Umbilical cord (tissue), 2 donors: Measurements from ENCODE around the gene LSS. TPM values are rescaled to one million over a fixed set of nuclear protein-coding genes. Genes with fewer than 3 reads are reported as not detected.

Source experiments
- DNase-seq: peaks from one replicate; pipeline ENCODE4 v3.0.0-alpha.2; 2015; ENCODE audit warnings: low spot score
- total RNA-seq: library from RNA; depleted of rRNA; stranded (reverse); fragments of >200 nt; gene quantifications from one replicate; pipeline ENCODE4 v1.2.3, GENCODE V29; 2014; ENCODE audit warnings: low replicate concordance; ENCODE audit not compliant: insufficient read depth

Gene LSS
- total RNA-seq, 1 donor from 2014 or later: 53.2 TPM

- no peak for DNase-seq
Observed at GRCh38 chr21:46218906-46219590, 9.5 kb downstream of the LSS start.

DNA sequence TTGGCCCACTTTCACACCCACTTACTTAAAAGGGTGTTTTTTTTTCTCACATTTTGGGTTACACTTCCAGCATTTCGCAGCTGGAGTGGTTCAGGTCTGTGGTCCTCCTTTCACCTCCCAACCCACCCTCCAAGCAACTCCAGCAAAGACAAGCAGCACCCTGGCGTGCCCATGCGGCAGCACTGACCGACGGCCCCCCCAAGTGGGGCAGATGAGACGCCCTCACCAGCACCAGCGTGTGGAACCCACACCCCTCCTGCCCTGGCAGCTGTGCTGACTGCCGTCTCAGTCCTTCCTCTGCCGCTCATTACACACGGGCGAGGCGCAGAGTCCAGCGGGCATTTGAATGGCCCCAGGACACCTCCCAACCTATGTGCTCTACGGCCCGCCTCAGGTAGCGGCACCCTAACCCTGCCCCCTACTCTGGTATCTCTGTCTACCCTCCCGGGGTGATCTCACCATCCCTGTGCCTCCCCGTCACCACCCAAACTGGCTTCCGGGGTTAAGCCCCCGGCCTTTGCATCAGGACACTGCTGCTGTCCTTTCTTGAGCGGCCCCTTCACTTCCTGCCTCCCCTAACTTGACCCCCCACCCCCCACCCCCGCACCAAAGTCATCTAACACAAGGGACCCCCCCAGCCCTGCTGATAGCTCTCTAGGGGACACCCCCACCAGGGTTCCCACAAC is 10.9 kb downstream of the LSS start:
- no peak for DNase-seq

- DNase-seq: no peak
Observed at GRCh38 chr21:46216132-46216747, 12.3 kb downstream of the LSS start.

- no peak for DNase-seq
Observed at GRCh38 chr21:46215436-46216131, 13.0 kb downstream of the LSS start.

DNA sequence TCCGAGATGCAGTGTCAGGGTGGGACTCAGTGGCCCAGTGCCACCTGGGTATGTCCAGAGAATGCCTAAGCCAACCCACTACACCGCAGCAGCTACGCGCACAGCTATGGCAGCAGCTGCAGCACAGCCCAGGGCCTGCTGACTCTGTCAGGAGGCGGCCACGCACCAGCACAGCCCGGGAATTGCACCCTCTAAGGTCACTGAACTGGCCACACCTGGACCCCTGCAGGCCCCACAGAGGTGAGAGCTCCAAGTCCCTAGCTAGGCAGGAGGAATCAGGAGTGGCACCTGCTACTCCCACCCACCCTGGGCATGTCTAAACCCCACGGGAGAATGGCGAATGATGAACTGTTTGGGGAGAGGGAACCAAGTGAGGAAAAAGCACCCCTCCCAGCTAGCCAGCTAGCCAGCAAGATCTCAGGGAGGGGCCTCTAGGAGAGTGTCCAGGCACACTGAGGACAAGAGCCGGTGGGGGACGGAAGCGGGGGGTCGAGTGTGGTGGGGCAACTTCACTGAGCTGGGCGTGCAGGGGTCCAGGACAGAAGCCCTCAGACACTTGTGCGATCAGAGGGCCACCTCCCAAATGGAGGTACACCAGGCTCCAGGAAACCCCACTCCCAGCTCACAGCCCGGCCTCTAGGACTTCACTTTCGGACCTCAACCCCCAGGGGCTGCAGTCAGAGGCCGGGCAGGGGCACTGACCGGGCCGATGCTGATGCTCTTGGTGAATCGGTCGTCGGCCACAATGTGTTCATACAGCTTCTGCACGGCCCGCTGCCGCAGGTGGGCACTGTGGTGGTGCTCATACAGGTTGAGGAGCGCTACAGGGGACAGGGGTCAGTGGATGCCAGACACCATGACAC is 13.9 kb downstream of the LSS start:
- no peak for DNase-seq

- peak; percentile 52 for DNase-seq
Observed at GRCh38 chr21:46213620-46214286, 14.8 kb downstream of the LSS start.

DNA sequence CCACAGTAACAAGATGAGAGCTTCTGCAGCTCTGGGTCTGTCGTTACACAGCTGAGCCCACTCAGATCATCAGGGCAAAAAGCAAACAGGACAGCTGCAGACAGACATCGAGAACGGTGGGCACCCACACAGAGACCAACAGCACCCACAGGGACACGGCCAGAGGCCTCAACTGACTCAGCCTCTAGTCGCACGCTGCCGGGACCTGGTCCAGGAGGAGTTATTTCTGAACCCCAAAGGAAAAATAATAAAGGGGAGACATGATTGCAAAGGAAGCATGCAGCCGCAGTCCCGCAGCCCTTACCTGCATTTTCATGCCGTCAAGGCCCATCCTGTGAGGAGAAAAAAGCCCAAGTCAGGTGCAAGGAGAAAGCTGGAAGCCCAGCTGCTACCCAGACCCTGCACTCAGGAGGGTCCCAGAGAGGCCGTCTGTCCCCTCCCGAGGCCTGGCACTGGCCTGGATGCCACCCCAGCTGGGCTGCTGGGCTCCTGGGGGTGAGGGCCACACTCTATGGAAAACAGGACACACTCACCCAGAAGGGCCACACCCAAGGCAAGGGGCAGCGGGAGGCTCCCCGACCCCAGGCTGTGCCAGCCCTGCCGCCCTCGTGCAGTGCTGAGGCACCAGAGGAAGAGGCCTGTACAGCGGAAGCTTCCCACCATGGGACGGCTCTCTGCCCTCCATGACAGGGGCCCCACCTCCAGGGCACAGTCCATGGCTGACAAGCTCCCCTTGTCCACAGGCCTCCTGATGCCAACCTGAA is 15.7 kb downstream of the LSS start:
- DNase-seq: no peak

DNA sequence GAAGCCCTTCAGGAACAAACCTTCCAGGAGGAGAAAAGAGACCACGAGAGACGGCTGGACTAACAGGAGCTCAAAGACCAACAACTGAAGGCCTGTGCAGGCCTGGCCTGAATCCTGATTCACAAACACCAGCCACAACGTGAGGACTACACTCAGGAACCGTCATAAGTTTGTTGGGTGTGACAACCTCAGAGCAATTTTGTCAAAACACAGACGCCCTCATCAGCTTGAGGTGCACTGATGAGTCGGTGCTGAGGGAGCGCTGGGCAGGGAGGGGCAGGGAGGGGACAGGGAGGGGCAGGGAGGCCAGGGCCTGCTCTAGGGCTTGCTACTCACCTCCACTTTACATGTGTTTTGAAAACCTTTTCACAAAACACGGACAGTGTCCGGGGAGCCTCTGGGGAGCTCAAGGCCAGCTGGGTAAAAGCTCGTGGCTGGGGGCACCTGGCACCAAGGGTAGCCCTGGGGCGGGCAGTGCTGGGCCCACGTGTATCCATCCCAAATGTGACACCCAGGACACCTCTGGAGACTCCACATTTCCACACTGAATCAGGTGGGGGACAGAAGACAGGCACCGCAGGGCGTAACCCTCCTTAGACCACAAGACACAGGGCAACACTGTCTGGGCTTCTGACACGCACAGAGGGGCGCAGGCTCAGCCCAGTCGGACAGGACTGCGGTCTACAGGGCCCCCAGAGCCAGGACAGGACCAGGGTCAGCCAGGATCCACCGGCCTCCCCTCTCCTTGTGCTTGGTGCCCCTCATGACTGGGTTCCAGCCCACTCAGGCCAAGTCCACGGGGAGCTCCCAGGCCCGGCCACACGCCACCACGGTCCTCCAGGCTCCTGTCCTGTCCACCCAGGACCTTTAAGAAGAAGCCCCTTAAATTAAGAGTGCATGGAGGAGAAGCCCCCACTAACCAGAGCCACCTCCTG is 16.5 kb downstream of the LSS start:
- no peak for DNase-seq

GRCh38 chr21:46211376-46211775 is 17.2 kb downstream of the LSS start:
- no peak for DNase-seq

DNA sequence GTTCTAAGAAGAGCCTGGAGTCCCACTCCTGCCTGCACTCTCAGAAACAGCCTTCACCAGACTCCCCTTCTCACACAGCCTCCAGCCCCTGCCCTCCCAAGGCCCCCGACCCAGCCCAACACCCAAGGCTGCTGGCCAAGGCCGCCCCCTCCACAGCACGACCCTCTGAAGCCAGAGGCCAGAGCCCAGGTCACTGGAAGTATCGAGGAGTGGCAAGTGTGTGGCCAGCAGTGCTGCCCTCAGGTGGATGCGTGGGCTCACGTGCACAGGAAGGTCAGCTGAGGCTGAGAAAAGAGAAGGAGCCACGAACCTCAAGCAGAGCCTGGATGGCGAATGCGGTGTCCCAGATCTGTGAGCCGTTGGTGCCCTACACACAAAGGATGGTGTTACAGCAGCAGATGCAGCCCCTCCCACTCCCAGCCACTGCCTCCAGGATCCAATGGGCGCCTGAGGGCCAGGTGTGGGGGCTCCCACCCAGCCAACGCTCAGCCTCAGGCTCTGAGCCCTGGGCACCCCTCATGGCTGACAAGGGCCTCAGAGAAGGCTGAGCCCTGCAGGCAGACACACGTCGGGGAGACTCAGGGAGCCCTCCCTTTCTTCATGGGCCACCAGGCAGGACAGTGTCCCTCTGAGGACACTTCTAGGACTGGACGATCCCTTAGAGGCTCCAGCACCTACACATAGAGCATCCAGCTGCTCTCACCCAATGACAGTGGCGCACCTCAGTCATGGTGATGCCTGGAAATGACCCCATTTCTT is 18.0 kb downstream of the LSS start:
- DNase-seq: no peak

DNA sequence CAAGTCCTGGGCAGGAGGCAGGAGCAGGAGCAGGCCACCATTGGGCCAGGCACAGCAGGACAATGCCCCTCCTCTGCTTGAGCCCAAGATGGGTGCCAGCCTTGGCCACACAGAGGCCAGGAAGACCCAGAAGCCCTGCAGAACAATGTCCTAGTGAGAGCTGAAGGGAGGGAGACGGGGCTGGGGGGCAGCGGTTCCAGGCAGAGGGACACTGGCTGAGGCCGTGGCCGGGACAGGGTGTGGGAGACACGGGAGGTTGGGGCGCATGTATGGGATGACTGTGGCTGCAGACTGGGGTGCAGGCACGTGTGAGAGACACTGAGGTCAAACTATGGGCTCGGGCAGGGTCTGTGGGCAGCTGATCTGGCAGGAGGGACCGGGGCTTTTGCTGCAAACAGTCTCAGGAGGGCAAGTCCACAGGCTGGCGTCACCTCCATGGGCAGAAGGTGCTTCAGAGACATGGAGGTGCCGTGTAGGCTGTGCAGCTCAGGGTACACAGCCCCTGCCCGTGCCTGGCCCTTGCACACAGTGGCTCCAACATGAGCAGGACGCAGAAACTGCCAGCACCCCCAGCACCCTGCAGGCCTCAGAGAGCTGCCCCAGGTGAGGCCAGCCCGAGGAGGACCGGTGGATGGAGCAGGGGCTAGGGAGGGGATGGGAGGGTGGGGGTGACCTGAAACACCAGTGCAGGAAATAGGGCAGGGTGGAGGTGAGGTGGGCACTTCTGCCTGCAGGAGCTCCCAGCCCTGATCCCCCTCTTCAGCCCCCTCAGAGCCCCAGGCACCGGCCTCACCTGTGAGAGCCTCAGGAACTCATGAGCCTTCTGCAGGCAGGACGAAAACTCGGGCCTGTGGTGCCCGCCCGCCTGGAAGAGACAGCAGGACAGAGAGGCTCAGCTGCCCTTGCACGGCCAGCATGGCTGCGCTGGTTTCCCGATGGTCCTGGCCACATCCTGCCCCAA is 19.5 kb downstream of the LSS start:
- no peak for DNase-seq

GRCh38 chr21:46207920-46208591 is 20.5 kb downstream of the LSS start:
- no peak for DNase-seq

DNA sequence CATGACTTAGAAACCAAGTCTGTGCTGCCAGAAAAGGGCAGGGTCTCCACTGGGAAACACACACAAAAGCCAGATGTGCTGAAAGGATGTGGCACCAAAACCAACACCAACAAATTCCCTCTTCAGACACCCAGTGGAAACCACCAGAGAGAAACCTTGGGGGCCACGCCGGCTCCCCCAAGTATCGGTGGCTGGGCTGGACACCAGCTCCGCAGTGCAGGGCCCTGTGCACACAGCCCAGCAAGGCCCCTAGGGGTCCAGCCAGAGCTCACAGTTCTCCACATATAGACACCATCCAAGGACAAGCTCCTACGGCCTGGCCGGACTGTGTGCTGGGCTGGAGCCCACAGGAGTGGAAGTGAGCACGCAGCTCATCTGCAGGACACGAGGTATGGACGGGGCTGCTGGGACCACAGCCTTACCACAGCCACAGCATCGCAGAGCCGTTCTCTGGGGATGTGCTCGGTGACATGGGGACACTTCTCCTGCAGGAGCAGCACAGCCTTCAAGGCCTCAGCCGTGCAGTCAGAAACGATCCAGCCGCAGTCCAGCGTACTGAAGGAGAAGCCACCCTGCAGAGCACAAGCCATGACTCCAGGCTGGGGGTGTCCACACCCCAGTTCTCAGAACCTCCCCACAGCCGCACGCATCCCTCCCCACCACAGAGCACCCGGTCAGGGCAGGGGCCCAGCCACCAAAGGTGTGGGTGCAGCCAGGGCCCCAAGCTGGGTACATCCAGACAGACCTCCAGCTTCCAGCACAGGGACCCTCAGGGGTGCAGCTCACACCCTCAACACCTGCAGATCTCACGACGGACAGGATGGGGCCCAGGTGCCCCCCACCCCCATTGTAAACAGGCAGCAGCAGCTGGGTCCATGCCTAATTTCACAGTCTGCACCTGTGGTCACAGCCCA is 21.3 kb downstream of the LSS start:
- no peak for DNase-seq

- DNase-seq: no peak
Observed at GRCh38 chr21:46206163-46207005, 22.2 kb downstream of the LSS start.
